HG02870 (cell line): ENCODE measurements around the gene METAP2.
"Not testable (repeated sequence)": the region's sequence is repeated elsewhere in the genome, so short reads cannot be mapped to it uniquely, and the experiment has no call there.

Experiments
- ATAC-seq: cut with Tn5 transposase; IDR thresholded peaks from one replicate; pipeline ENCODE4 v1.9.1; 2021; ENCODE audit warnings: mild to moderate bottlenecking, moderate library complexity; ENCODE audit not compliant: unreplicated experiment

METAP2 gene

DNA sequence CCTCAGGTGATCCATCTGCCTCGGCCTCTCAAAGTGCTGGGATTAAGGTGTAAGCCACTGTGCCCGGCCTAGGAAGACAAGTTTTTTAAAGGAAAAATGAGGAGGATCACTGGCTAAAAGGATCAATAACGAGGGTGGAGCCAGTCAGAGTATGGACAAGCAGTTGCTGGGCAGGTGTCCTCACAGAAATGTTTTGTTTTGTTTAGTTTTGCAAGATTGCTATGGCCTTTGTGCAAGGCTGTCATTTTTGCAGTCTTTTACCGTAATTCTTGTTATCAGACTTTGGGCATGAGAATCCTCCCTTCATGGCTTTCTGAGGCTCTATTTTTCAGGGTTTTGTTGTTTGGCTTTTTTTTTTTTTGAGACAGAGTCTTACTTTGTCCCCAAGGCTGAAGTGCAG is 11.9 kb upstream of the METAP2 start:
- no peak for ATAC-seq

DNA sequence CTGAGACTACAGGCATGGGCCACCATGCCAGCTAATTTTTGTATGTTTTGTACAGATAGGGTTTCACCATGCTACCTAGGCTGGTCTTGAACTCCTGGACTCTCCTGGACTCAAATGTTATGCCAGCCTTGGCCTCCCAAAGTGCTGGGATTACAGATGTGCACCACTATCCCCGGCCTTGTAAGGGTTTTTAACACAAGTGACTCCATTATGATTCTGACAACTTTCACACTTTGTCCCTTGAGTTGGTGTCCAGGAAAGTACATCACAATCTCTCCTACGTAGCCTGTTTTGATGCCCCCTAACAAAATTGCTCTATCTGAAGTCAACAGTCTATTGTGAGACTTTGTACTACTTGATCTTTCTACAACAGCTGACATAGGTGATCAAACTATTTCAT is 11.4 kb upstream of the METAP2 start:
- ATAC-seq = no peak

DNA sequence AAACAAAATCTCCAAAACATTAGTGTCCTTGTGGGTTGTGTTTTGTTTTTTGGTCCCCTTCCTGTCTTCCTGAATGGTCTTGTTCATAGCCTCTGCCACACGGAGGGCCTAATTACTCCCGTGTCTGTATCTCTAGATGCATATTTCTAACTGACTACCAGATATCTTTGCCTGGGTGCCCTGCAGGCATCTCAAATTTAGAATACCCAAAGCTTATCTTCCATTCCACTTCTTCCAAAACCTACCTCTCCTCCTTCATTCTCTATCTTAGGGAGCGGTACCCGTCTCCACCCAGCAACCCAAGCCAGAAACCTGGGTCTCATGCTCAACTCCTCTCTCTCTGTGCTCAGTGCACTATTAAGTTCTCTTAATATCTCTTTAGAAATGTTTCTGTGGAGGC is 10.9 kb upstream of the METAP2 start:
- no peak for ATAC-seq

DNA sequence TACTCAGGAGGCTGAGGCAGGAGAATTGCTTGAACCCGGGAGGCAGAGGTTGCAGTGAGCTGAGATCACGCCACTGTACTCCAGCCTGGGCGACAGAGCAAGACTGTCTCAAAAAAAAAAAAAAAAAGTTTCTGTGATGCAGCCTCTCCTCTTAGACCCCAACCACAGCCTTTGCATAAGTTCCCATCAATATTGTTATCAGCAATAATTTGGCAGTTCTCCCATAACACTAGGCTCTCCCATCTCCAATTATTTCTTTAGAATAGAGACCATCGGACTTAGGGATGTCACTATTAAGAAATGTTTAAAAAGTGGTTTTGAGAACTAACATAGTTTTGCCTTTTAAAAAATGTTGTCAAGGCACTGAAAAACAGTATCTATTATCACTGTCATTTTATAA is 10.2 kb upstream of the METAP2 start:
- ATAC-seq = not testable (repeated sequence)

DNA sequence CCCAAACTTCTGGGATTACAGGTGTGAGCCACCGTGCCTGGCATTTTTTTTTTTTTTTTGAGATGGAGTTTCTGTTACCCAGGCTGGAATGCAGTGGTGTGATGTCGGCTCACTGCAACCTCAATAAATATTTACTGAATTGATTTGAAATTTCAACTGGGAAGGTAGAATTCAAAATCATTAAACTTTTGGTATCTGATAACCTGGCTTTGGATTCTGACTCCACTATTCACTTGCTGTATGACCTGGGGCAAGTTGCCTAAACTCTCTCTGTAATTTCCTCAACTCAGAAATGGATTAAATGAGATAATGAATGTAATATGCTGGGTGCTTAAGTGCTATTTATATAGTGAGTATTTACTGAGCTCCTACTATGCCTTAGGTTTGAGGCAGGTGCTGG is 8.7 kb upstream of the METAP2 start:
- ATAC-seq = no peak

DNA sequence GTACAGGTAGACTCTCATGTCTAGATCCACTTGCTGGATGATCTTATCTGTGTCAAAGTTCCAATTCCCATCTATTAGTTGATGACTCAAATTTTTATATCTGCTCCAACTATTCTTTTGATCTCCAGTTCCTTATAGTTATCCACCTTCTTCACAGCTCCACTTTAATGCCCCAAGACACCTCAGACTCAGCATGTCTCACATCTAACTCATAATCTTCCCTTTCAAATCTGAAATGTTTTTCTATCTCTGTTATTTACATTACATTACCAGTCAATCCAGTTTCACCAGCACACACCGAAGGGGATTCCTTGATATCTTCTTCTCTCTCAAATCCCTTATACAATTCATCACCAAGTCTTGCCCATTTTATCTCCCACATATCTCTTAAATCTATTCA is 3.7 kb upstream of the METAP2 start:
- no peak for ATAC-seq

DNA sequence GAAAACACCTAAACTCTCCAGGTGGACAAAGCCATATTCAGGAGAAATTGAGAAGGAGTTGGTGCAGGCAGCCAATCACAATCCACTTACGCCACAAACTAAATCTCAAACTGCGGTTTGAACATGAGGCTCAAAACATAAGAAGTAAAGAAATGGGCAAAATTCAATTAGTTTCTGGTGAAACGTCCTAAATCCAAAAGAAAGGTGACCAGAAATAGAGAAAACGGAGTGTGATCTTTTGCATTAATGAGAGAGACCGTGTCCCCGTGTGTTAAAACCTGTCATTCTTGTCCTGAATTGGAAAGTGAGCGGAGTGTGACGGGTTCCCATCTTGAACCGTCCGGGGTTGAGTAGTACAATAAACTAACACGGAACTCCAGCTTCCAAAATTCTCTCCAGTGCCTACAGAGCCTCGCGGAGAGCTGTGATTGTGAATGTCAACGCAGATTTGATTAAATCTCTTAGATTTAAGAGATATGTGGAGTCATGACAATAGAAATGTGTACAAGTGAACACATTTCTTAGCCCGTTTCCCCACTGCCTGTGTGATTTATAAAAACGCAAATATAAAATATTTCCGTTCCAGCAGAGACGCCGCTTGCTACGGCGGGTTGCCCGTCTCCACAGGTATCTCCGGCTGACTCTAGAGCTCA is 595 bp upstream of the METAP2 start:
- peak; percentile 29 for ATAC-seq

DNA sequence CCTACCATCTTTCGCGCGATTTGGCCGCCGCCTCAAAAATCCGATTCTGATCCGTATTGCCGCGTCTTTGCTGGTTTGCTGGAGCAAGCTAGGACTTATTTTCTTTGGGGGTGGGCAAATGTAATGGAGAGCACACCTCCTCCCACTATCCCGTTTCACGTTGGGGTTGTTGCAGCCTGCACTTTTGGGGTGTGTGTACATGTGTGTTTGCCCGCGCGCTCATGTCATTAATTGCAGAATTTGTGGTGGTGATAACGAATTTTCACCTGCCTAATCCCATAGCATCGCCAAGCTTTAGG is 657 bp downstream of the METAP2 start:
- ATAC-seq = no peak

DNA sequence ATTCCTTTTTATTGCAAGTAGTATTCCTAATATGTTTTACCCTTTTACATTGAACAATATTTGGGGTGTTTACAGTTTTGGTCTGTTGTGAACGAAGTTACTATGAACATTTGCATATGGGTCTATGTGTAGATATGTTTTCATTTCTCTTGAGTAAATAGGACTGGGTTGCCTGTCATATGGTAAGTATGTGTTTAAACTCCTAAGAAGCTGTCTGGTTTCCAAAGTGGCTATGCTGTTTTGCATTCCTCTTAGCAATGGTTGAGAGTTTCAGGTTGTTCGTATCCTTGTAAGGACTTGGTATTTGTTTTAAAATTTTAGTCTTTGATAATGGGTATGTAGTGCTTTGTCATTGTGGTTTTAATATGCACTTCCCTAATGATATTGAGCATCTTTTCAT is 6.3 kb downstream of the METAP2 start:
- no peak for ATAC-seq

DNA sequence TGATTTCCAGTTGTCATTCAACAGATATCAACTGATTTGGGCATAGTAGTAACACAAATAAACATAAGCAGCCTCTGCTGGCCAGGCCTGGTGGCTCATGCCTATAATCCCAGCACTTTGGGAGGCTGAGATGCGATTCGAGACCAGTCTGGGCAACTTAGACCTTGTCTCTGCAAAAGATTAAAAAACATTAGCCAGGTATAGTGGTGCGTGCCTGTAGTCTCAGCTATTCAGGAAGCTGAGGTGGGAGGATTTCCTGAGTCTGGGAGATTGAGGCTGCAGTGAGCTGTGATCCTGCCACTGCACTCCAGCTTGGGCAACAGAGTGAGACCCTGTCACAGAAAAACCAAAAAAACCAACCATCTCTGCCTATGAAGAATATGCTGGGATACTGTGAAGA is 7.1 kb downstream of the METAP2 start:
- ATAC-seq = no peak

DNA sequence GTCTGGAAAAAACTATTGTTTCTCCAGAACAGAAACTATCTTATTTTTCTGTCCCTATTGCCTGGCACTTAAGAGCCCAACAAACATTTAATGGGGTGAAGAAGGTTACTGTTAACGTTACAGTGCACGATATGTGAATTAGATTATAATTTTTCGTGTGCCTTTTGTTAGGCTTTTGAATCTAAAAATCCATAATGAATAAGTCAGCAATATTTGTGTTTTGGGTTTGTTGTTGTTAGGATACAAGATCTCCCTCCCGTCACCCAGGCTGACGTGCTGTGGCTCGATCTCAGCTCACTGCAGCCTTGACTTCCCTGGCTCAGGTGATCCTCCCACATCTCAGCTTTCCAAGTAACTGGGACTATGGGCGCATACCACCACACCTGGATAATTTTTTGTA is 7.9 kb downstream of the METAP2 start:
- ATAC-seq = no peak

DNA sequence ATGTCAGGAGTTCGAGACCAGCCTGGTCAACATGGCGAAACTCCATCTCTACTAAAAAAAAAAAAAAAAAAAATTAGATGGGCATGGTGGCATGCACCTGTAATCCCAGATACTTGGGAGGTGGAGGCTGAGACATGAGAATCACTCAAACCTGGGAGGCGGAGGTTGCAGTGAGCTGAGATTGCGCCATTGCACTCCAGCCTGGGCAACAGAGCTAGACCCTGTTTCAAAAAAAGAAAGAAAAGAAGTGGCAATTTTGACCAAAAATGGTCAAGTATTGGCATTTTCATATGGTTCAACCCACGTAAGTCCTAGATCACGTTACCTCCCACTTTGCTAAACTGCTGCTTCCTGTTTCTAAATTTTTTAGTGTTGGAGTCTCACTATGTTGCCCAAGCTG is 8.6 kb downstream of the METAP2 start:
- ATAC-seq = not testable (repeated sequence)

DNA sequence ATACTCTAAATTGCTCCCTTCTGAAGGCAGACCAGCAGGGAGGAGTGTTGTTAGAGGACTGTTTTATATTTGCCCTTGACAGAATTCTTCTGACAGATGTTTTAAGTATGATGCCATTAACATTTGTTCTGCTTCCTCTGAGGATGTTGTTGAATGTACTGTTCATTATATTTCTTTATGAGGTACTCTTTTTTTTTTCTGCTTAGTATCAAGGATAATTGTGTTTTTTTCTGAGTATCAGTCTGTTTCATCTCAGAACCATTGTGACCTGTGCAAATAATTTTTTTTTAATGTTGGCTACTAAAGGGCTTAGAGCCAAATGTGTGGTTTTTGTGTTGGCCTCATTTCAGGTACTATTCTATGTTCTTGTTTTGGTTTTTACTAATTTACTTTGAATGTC is 10.6 kb downstream of the METAP2 start:
- no peak for ATAC-seq

DNA sequence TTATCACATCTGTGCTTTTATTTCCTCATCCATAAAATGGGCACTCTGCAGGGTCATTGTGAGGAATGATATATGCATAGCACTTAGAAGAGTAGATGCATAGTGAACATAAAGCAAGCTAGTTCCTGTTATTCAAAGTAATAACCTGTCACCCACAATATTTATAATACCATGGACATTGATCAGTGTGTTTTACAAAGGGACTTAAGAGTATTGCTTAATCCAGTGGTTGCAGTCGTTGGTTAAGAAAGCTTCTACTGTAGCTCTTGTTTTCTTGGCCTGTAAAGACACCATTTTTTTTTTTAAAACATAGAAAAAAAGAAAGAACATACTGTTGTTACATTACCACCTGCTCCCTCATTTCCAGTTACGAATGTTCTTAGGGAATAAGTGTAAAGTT is 13.1 kb downstream of the METAP2 start:
- ATAC-seq = no peak

DNA sequence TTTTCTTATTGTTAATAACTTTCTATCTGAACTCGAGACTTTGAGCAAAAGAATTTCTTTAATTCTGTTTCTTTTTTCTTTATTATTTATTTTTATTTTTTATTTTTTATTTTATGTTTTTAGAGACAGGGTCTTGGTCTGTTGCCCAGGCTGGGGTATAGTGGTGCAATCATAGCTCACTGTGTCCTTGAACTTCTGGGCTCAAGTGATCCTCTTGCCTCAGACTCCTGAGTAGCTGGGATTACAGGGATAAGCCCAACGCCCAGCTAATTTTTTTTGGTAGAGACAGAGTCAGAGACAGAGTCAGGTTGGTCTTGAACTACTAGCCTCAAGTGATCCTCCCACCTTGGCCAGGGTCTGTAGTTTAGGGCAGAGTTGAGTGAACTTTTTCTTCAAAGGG is 18.5 kb downstream of the METAP2 start:
- ATAC-seq = no peak

DNA sequence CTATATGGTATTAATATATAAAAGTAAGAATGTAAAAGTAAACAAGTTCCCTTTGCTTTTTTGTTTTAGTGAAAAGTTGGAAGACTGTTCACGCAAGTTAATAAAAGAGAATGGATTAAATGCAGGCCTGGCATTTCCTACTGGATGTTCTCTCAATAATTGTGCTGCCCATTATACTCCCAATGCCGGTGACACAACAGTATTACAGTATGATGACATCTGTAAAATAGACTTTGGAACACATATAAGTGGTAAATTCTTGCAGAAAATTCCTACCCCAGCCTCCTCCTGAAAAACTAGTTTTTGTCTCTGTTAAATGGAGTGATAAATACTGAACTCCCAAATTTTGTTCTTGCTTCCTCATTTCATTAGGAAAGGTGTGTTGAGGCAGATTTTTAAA is 20.9 kb downstream of the METAP2 start:
- ATAC-seq = no peak

DNA sequence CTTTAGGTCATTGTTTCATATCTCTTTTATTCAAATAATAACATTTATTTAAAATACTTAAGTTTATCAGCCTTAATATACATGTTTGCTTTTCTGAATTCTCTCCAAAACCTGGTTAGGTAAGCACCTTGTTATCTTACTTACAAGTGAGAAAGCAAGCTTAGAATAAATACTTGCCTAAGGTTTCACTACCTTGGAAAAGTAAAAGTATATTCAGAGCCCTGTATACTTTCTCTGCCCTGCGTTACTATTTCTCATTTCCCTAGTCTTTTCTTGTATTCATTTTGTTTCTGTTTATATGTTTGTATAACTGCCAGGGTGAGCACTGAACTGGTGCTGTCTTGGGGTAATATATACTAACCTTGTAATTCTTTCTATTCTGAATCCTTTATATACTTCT is 21.5 kb downstream of the METAP2 start:
- ATAC-seq = no peak

DNA sequence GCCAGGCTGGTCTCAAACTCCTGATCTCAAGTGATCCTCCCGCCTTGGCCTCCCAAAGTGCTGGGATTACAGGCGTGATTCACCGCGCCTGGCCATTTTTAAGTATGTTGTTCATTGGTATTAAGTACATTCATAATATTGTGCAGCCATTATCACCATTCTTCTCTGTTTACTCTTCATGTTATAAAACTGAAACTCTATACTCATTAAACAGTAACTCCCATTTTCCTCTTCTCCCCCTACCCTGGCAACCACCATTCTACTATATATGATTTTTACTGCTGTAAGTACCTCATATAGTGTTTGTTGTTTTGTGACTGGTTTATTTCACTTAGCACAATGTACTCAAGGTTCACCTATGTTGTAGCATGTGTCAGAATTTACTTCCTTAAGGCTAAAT is 23.1 kb downstream of the METAP2 start:
- ATAC-seq = no peak

DNA sequence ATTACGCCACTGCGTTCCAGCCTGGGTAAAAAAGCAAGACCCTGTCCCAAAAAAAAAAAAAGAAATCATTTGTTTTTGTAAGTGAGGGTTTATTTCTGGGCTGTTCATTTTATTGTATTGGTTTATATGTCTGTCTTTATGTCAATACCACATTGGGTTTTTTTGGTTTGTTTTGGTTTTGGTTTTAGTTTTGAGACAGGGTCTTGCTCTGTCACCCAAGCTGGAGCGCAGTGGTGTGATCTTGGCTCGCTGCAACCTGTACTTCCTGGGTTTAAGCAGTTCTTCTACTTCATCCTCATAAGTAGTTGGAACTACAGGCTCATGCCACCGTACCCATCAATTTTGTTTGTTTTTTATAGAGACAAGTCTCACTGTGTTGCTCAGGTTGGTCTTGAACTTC is 25.0 kb downstream of the METAP2 start:
- ATAC-seq = no peak

DNA sequence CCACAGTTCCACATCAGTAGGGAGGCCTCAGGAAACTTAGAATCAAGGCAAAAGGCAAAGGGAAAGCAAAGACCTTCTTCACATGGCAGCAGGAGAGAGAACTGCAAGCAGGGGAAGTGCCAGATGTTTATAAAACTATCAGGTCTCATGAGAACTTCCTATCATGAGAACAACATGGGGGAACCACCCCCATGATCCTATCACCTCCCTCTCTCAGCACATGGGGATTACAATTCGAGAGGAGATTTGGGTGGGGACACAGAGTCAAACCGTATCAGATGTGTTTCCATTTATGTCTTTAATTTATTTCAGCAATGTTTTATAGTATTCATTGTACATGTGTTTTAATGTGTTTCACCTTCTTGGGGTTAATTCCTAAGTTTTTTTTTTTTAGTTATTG is 25.8 kb downstream of the METAP2 start:
- no peak for ATAC-seq

DNA sequence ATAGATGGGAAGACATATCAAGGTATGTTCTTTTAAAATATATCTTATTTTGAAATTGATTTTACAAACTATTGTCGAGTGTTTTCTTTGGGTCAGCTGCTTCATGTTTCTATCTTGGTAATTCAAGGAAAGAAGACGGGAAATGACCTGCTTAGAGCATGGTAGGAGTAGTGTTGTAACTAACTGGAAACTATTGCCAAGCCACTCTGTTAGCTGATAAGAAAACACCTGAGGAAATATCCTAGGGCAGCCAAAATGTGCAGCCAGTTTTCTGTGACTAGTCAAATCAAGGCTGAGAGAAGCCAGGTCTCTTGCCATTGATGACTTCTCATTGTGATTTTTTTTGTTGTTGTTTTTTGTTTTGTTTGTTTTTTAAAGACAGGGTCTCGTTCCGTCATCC is 30.2 kb downstream of the METAP2 start:
- no peak for ATAC-seq

DNA sequence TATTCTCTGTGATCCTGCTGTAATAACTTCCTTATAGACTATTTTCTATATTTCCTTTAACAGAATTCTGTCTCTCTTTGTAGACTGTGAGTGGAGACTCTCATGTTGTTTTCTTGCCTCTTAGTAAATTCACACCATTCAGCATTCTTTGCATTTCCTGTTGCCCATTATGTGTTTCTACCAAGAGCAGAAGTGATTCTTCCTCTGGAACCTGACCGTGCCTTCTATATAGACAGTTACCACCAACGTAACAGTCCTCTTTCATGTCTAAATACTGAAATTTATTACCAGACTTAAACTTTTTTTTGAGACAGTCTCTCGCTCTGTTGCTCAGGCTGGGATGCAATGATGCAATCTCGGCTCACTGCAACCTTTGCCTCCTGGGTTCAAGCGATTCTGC is 31.1 kb downstream of the METAP2 start:
- ATAC-seq = no peak

DNA sequence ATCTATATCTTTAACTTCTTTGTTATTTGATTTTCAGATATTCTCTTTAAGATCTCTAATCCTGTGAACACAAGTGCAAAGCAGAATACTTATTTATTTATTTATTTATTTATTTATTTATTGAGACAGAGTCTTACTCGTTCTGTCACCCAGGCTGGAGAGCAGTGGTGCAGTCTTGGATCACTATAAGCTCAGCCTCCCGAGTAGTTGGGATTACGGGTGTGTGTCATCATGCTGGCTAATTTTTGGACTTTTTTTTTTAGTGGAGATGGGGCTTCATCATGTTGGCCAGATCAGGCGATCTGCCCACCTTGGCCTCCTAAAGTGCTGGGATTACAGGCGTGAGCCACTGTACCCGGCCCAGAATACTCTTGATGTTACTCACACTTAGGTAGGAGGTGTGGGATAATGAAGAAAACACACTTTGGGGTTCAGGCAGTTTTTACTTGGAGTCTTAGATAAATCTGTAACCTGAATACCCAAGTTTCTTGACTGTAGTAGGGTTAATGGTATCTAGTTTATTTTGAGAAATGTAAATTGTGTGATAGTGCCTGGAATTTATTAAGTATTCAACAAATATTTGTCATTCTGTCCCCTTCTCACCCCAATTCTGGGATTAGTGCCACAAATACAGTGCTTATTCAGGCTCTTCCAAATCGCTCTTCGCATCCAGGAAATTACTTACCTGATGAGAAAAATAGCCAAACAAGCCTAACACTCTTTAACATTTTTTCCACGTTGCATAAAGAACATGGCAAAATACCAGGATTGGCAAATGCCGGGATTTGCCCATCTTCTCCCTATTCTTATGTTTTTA is 33.0 kb downstream of the METAP2 start:
- ATAC-seq = no peak
